HG02870 (cell line): ENCODE results near the gene MYO7A.

Experiments used
- ATAC-seq: cut with Tn5 transposase; IDR thresholded peaks from one replicate; pipeline ENCODE4 v1.9.1; 2021; ENCODE audit warnings: mild to moderate bottlenecking, moderate library complexity; ENCODE audit not compliant: unreplicated experiment

MYO7A gene

DNA sequence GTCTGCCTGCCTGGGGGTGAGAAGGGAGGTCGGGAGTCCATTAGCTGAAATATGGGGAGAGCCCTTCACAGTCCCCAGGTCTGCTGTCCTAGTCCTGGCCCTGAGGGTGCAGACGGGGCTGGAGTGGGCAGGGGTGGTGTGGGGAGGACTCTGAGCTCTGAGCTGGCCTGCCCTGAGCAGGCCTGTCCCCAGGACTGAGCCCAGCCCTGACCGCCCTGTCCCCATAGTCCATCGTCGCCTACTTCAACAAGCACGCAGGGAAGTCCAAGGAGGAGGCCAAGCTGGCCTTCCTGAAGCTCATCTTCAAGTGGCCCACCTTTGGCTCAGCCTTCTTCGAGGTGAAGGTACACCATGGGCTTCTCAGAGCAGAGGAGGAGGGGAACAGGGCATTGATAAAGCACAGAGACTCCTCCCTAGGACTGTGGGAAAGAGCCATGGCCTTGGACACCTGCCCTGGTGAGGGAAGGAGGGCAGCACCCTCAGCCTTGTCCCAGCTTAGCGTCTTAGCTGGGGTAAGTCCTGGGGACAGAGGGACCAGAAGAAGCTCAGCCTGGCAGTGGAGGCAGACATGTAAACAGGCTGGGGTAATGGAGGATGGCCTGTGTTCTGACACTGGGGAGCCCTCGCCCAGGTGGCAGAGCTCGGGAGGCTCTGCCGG lies 83.7 kb downstream of the MYO7A start:
- ATAC-seq, result no peak

DNA sequence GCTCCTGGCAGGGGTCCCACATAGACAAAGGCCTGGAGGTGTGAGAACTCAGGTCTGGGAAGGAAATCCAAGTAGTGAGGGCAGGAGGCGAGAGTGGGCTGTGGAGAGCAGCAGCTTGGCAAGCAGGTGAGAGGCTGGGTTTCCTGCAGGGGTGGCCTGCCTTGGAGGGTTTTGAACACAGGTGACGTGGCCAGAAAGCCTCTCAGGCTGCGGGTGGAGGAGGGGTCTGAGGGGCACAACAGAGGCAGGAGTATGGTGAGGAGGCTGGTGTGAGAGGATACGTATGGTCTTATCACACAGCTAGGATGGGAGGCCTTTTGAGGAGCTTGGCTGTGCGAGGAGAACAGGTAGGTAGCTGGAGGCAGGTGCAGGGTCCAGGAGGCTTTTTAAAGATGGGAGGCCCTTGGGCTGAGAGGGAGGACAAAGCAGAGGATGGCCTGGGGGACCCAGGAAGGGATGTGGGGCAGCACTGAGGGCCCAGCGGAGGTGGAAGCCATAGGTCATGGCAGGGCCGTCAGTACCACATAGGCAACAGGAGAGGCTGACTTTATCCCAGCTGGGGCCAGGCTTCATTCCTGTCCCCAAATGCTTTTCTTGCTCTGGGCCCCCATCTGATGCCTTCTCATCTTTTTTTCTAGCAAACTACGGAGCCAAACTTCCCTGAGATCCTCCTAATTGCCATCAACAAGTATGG lies 84.4 kb downstream of the MYO7A start:
- no peak for ATAC-seq

DNA sequence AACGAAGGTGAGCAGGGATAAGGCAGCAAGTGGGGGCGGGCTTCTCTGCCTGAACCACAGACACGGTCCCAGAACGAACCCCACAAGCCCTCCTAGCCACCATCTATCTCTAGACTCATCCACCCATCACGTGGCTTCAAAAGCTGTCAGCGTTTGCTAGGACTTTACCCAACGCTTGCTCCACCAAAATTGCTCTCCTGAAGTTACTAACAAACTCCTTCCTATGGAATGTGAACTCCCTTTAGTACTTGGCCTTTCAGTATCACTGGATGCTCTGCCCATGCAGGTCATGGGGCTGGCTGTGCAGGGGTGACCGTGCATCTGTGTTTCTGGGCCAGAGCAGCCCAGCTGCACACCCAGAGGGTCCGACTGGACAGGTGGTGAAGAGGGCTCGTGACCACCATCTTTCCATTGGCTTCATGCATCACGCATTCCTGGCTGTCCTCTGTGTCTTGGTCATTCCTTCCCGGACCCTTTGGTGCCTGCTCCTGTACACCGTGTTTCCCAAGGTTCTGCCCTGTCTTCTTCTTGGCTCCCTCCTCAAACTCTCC lies 85.1 kb downstream of the MYO7A start:
- no peak for ATAC-seq

DNA sequence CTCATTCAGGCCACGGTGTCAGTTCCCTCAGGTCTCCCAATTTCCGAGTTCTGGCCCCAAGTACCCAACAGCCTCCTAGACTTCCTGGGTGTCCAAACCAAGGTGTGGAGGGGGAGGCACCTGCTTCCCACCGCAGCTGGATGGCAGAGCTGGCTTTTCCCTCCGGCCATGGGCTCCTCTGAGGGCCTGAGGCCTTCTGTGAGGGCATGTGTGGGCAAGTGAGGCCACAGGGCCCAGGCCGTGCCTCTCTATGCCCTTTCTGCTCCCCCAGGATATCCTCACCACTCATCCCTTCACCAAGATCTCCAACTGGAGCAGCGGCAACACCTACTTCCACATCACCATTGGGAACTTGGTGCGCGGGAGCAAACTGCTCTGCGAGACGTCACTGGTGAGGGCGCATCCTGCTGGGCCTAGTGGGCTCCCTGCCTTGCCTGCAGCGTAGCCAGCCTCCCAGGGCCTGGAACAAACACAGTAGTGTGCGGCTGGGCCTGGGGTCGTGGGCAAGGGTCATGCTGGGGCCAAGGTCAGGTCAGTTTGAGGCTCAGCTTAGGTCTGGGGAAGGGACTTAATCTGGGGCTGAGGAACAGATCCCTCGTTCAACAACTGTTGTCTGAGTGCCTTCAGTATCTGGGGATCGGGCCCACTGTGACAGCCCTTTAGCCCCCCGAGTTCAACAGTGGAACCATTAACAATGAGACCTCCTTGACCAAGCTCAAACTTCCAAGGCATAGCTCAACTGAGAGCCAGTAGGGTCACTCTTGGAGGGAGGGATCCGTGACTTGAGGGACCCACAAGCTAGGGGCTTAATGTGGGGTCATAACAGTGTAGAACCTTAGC lies 85.8 kb downstream of the MYO7A start:
- no peak for ATAC-seq

DNA sequence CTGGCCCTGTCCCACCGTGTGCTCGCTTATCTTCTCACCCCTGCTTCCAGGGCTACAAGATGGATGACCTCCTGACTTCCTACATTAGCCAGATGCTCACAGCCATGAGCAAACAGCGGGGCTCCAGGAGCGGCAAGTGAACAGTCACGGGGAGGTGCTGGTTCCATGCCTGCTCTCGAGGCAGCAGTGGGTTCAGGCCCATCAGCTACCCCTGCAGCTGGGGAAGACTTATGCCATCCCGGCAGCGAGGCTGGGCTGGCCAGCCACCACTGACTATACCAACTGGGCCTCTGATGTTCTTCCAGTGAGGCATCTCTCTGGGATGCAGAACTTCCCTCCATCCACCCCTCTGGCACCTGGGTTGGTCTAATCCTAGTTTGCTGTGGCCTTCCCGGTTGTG lies 86.5 kb downstream of the MYO7A start:
- ATAC-seq, result no peak

DNA sequence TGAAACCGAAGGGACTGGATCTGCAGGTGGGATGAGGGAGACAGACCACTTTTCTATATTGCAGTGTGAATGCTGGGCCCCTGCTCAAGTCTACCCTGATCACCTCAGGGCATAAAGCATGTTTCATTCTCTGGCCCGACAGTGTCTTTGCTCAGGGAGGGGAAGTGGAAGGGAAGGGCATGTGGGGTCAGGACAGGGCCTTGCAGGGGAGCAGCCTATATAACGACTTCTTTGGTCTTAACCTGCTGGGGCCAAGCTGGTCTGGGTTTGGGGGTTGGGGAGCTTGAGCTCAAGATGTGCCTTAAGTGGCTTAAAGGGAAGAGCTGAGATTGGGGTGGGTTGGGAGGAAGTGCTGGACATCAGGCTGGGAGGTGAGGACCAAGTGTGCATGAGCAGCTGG lies 87.1 kb downstream of the MYO7A start:
- ATAC-seq, result no peak

DNA sequence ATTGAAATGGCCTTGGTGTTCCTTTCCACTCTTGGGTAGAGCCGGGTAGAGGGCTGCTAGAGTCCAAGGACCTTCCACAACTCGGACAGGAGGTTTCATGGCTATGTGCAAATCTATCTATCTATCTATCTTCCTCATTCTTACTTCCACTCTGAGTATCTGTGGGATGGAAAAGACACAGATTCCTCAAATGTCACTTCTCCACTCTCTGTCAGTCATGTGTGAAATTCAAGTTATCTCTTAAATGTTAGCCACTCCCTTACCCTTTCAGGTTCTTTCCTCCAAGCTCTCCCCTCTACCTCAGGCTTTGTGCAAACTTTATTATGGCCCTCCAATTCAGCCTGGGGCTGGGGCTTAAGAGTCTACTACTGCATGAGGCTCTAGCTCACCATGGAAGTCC lies 89.1 kb downstream of the MYO7A start:
- ATAC-seq, result no peak

DNA sequence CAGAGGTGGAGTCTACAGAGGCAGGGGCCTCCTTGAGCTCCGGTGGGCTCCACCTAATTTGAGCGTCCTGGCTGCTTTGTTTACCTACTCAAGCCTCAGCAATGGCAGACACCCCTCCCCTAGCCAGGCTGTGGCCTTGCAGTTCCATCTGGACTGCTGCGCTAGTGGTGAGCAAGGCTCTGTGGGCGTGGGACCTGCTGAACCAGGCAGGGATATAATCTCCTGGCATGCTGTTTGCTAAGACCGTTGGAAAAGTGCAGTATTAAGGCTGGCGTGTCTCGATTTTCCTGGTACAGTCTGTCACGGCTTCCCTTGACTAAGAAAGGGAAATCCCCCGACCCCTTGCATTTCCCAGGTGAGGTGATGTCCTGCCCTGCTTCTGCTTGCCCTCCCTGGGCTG lies 95.8 kb downstream of the MYO7A start:
- ATAC-seq, result no peak

DNA sequence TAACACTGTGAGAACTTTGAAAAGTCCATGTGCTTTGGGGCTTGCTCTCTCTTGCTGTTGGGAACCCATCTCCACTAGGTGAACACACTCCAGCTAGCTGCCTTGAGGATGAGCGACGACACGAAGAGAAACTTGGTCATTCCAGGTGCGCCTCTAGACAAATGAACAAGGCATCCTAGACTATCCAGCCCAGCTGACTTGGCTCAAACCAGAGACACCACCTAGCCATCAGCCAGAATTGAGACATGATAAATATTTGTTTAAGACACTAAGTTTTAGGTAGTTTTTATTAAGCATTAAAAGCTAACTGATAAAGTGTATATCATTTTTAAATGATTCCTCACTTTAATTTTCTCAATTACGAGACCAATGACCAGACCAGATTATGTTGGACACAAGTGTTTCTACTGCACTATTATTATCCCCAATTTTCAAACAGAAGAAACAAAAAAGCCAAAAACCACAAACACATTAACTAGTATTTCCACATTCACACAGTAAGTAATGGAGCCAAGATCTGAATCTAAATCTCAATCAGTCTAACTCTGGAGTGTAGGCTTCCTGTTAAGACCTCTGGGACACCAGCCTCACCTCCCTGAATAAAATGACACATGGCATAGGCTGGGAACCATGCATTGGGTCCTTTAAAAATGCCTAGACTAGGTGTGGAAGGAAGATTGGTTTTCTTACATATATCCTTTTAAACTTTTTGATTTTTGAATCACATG lies 103.0 kb downstream of the MYO7A start:
- no peak for ATAC-seq

DNA sequence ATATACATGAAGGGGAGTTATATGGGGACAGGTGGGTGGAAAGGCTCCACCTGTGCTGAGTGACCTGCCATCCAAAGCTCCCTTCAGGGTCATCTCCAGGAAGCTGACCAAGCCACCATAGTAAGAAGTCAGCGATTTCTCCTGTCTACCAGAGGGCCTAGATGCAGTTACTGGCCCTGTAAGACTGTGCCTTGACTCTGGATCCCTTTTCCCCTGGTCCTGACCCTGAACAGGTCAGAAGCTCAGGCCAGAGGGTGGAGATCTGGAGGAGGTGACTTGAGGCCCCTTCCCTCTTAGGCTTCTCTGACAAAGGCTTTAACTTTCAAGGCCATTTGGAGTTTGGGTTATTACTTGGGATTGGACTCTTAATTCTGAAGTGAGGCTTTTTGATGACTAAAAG lies 103.8 kb downstream of the MYO7A start:
- no peak for ATAC-seq

DNA sequence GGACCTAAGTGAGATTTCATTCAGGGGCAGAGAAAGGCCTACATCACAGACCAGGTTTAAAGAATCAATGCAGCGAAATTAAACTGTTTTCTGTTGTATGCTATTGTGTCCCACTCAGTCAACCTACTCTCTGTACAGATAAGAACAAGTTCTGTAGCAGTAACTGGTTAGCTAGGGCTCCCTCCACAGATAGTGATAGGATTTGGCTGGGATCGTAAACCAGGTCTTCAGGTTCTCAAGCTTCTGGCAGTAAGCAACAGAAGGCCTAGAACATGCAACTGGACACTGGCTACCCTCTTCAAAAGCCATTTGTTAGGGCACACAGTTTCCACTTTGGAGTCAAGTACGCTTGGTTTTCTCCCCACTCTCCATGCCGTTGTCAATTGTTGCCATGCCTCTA lies 104.2 kb downstream of the MYO7A start:
- no peak for ATAC-seq

DNA sequence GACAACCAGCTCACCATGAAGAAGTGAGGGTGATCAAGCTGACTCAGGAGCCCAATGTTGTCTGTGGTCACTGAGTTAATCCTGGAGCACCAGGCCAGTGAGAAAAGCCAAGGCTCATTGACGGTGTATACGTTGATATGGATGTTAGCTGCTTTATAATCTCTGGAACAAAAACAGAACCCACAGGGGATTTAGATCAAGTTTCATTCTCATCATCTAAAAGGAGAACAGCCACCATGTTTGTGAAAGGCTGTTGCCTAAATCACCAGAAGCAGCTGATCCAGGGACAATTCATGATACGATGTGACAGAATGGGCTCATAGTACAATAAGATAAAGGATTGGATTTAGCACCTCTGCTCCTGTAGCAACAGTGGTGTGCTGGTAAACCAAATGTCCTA lies 105.0 kb downstream of the MYO7A start:
- no peak for ATAC-seq

DNA sequence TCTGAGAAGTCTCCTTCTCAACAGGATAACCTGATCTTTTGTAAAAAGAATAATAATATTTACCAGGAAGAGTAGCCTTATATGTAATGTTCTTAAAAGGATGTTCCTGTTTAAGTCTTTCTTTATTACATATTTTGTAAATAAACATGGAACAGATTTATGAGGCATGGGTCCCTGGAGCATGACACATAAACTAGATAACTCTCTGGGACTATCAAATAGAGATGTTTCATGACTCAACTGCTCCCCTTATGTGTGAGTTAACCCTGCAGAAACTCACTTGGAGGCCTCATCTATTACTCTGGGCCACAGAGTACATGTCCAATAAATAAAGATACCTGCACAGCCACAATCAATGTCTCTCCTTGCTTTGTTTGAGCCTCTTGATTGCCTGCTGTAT lies 108.9 kb downstream of the MYO7A start:
- no peak for ATAC-seq

DNA sequence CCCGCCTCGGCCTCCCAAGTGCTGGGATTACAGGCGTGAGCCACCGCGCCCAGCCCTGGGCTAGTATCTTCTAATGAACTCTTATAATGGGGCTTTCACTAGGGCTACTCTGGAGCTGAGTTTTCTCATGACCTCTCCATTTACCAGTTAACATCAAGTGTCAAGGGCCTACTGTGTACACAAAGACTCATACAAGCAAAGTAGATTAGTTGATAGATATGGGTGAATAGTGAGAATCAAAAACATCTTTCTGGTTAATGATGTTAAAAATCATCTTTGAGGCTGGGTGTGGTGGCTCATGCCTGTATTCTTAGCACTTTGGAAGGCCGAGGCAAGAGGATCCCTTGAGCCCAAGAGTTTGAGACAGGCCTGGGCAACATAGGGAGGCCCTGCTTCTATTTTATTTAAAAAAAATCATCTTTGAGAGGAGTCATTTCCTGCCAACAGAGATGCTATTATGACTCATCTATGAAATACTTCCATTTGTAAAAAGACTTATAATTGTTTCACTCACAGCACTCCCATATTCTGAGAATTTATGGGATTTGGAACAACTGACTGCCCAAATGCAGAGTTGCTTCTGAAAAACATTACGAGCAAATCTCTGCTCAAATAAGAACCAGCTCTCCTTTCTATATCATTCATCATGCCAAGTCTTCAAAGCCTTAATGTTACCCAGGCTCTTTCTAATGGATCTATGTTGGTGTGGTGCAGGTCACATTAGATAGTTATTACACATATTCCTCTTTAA lies 116.4 kb downstream of the MYO7A start:
- ATAC-seq, result no peak

DNA sequence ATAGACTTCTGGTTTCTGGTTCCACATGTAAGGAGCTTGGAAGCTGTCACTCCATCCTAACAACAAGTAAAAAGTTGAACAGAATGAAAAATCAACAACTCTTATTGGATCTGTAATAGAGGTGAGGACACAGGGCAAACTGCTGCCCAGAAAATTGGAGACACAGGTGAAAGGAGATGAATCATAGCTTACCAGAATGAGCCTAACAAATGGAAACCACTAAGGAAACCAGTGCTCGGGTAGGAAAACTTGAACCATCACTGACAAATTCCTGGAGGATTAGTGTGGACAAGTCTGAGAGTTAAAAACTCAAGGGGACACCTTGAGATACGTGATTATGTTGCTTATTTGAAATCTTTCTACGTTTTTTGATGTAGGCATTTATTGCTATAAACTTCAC lies 121.4 kb downstream of the MYO7A start:
- no peak for ATAC-seq

DNA sequence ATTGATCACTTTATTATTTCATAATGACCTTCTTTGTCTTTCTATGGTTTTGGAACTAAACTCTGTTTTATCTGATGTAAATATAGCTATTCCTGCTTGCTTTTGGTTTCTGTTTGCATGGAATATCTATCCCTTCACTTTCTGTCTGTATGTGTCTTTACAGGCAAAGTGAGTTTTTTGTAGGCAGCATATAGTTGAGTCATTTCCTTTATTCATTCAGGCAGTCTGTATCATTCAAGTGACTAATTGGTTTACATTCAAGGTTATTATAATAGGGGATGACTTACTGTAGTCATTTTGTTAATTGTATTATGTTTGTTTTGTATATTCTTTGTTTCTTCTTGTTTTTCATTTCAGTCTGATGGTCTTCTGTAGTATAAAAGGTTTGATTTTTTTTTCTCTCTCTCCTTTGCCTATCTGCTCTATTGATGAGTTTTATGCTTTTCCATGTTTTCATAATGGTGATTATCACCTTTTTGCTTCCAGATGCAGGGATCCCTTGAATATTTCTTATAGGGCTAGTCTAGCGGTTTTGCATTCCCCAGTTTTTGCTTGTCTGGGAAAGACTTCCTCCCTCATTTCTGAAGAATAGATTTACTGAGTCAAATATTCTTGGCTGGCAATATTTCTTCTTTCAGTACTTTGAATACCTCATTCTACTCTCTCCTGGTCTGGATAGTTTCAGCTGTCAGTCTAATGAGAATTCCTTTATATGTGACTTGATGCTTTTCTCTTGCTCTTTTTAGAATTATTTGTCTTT lies 123.0 kb downstream of the MYO7A start:
- no peak for ATAC-seq

DNA sequence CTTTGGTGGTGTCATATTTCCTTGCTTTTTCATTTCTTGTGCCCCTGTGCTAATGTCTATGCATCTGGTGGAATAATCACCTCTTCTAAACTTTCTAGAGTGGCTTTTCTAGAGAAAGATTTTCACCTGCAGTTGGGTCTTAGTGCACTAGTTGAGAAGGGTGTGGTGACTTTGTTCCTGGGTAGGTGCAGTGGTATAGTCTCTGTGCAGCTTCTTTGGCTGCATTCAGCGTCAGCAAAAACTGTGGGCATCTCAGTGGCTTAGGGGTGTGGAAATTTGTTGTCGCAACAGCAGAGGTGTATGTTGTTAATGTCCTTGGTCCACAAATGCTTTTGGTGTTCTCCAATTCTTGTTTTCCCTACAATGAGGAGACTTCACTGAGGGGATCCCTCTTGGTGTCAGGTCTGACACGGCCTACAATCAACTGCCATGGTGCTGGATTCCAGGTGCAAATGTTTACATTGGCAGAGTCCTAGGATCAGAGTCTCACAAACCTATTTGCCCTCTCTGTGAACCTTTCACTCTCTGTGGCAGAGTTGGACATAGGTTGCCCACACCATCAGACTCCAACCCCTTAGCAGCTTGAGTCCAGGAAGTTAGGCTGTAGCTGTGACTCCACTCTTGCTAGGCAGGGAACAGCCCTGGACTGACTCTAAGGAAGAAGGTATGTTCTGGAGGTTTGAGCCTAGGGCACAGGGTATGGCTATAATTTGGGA lies 124.7 kb downstream of the MYO7A start:
- ATAC-seq, result no peak

DNA sequence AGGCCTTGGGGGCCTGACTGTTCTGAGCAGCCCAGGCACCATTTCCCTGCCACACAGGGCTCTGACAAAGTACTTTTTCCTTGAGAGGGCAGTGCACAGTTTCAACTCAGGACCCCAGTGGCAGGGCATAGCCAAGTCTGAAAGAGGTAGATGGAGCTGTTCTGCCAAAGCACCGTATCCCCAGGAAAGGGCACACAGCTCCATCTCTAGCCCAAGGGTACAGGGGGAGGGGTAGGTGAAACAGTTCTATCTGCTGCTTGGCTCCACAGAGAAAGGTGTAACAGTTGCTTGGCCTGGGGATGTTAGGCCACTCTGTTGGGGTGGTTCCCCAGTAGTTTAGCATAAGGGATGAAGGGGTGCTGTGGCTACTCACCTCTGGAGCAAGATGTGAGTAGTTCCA lies 125.6 kb downstream of the MYO7A start:
- no peak for ATAC-seq

DNA sequence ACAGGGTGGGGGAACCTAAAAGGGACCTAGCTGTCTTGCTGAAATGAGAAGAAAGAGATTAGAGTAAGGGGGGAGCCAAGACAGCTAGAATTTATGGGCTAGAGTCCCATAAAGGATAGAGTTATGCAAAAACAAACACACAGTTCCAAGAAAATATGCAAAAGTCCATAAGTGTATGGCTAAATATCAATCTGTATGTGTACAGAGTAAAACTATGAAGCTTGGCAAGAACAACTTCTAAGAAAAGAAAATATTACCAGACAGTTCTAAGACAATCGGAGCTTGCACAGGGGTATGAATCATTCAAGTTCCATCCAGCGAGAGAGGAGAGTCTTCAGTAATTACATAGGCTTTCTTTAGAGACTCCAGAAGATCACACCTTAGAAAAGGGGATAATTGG lies 131.6 kb downstream of the MYO7A start:
- no peak for ATAC-seq
